HepG2 (cell line): ENCODE results near the gene FBXL20. TPM values are rescaled to one million over a fixed set of nuclear protein-coding genes. Genes with fewer than 3 reads are reported as not detected.

Experiments
- ATAC-seq: fragments of 200-7000 bp; cut with Tn5 transposase; 3 replicates; pipeline ENCODE4 v1.9.1; 2020; ENCODE audit warnings: mild to moderate bottlenecking, moderate library complexity
- BruUV-seq: library from RNA; stranded (reverse); fragments of 400-500 nt; replicated peaks from 2 replicates; lab custom pipeline; 2021; lab: Mats Ljungman, UMichigan
- CTCF ChIA-PET: fragments of 300-600 bp; formaldehyde crosslinking; extraction: SDS; loops from one replicate; lab custom pipeline; 2021; ENCODE audit warnings: low total read pairs, inconsistent platforms, low intra/inter-chr PET ratio; lab: Yijun Ruan, JAX
- POLR2A ChIA-PET: fragments of 350-600 bp; sonication (Branson Sonifier 250); formaldehyde crosslinking; loops from one replicate; lab custom pipeline; 2020; ENCODE audit warnings: antibody characterized with exemption, inconsistent platforms; lab: Yijun Ruan, JAX
- DNase-seq: peaks from one replicate; pipeline ENCODE4 v3.0.0-alpha.2; 2015; ENCODE audit warnings: low spot score
- FAIRE-seq: peaks from 3 replicates; lab custom pipeline; 2011; peaks lifted over from hg19 to GRCh38; lab: Jason Lieb, UNC
- H2AFZ ChIP-seq: one replicate; pipeline ENCODE4 v1.6.1; 2011; ENCODE audit warnings: low read length, inconsistent platforms
- H3K27ac ChIP-seq: fragments of 300-600 bp; 3 replicates; pipeline ENCODE4 v1.8.0; 2011; ENCODE audit warnings: mixed run types, mild to moderate bottlenecking, mixed read lengths, low read length, inconsistent platforms; ENCODE audit not compliant: insufficient read depth; ENCODE audit errors: extremely low read length
- H3K27me3 ChIP-seq, 2 experiments: fragments of 200-600 bp in 1 of 2; 2 replicates in 1 of 2; 3 replicates in 1 of 2; pipeline versions ENCODE4 v1.6.0 to v1.8.0; 2011; ENCODE audit warnings: low read length in 2 of 2, mild to moderate bottlenecking in 2 of 2, moderate library complexity in 2 of 2, inconsistent platforms in 1 of 2; ENCODE audit not compliant: insufficient read depth in 2 of 2, control insufficient read depth in 1 of 2
- H3K36me3 ChIP-seq, 2 experiments: fragments of 200-600 bp in 1 of 2; replicated peaks in 1 of 2; 2 replicates in 1 of 2; 3 replicates in 1 of 2; pipeline versions ENCODE4 v1.5.1 to v1.8.0; 2011; ENCODE audit warnings: low read length in 2 of 2, inconsistent platforms in 1 of 2; ENCODE audit not compliant: insufficient read depth in 2 of 2, control insufficient read depth in 1 of 2
- H3K4me1 ChIP-seq: 2 replicates; pipeline ENCODE4 v1.5.1; 2012; ENCODE audit warnings: low read length, inconsistent platforms; ENCODE audit not compliant: insufficient read depth
- H3K4me2 ChIP-seq: 2 replicates; pipeline ENCODE4 v1.6.0; 2011; ENCODE audit warnings: low read depth, low read length, inconsistent platforms
- H3K4me3 ChIP-seq, 3 experiments: fragments of 200-600 bp in 1 of 3; sonication (generic), shearing (Covaris generic) in 1 of 3; replicated peaks in 1 of 3; 2 replicates each; pipeline ENCODE4 v1.5.1; 2011 to 2016; ENCODE audit warnings: low read length in 3 of 3, inconsistent platforms in 2 of 3, low read depth in 2 of 3, mild to moderate bottlenecking in 2 of 3, control low read depth in 1 of 3, mixed read lengths in 1 of 3; ENCODE audit not compliant: insufficient read depth in 1 of 3
- H3K79me2 ChIP-seq: one replicate; pipeline ENCODE4 v1.6.1; 2011; ENCODE audit warnings: low read length, inconsistent platforms; ENCODE audit not compliant: insufficient read depth
- H3K9ac ChIP-seq: 2 replicates; pipeline ENCODE4 v1.6.0; 2011; ENCODE audit warnings: mild to moderate bottlenecking, low read depth, low read length, inconsistent platforms; ENCODE audit not compliant: insufficient read depth
- H3K9me3 ChIP-seq: 2 replicates; pipeline ENCODE4 v1.5.1; 2012; ENCODE audit warnings: mild to moderate bottlenecking, low read length
- H4K20me1 ChIP-seq: 2 replicates; pipeline ENCODE4 v1.6.0; 2011; ENCODE audit warnings: inconsistent platforms, mild to moderate bottlenecking, low read length, moderate library complexity; ENCODE audit not compliant: insufficient read depth
- BRCA1 ChIP-seq: sonication (generic); formaldehyde crosslinking; IDR thresholded peaks from 2 replicates; pipeline ENCODE4 v1.4.0; 2020; ENCODE audit warnings: missing genetic modification reagents
- CREB1 ChIP-seq, 2 experiments: fragments of 450-650 bp in 1 of 2; IDR thresholded peaks; 2 replicates each; pipeline ENCODE4 v1.6.1; 2016 to 2017; ENCODE audit warnings: control low read depth in 1 of 2, mild to moderate bottlenecking in 1 of 2, missing compliant biosample characterization in 1 of 2, missing genetic modification characterization in 1 of 2
- HHEX ChIP-seq: IDR thresholded peaks from 2 replicates; pipeline ENCODE4 v1.6.1; 2016; ENCODE audit warnings: control low read depth
- HIC2 ChIP-seq: sonication (generic); formaldehyde crosslinking; IDR thresholded peaks from 2 replicates; pipeline ENCODE4 v1.9.0; 2022; ENCODE audit warnings: low read depth, missing genetic modification reagents
- RELA ChIP-seq: sonication (generic); formaldehyde crosslinking; IDR thresholded peaks from 2 replicates; pipeline ENCODE4 v1.4.0; 2020; ENCODE audit warnings: missing genetic modification reagents
- RERE ChIP-seq: IDR thresholded peaks from 2 replicates; pipeline ENCODE4 v1.6.1; 2016; ENCODE audit warnings: low read depth, missing genetic modification reagents, missing compliant biosample characterization
- TCF7L2 ChIP-seq: IDR thresholded peaks from 2 replicates; pipeline ENCODE4 v1.6.1; 2011; ENCODE audit warnings: mild to moderate bottlenecking, low read depth, low read length, moderate library complexity
- ZBTB43 ChIP-seq: sonication (generic); formaldehyde crosslinking; conservative IDR thresholded peaks from 2 replicates; pipeline ENCODE4 v1.4.0; 2020; ENCODE audit warnings: missing genetic modification reagents
- ZBTB7A ChIP-seq: sonication (generic); formaldehyde crosslinking; IDR thresholded peaks from 2 replicates; pipeline ENCODE4 v1.8.0; 2022; ENCODE audit warnings: mild to moderate bottlenecking, missing genetic modification reagents
- ZFP90 ChIP-seq: sonication (generic); formaldehyde crosslinking; IDR thresholded peaks from 2 replicates; pipeline ENCODE4 v1.8.0; 2022; ENCODE audit warnings: missing genetic modification reagents, mild to moderate bottlenecking, inconsistent platforms, borderline replicate concordance
- ZNF24 ChIP-seq: fragments of 450-650 bp; IDR thresholded peaks from 2 replicates; pipeline ENCODE4 v1.6.1; 2017; ENCODE audit warnings: antibody characterized with exemption, mild to moderate bottlenecking
- ZNF451 ChIP-seq: sonication (generic); formaldehyde crosslinking; IDR thresholded peaks from 2 replicates; pipeline ENCODE4 v1.5.0; 2020; ENCODE audit warnings: mild to moderate bottlenecking, missing genetic modification reagents
- ZNF740 ChIP-seq: sonication (generic); formaldehyde crosslinking; IDR thresholded peaks from 2 replicates; pipeline ENCODE4 v1.4.0; 2020; ENCODE audit warnings: missing genetic modification reagents
- ZNF788 ChIP-seq: sonication (generic); formaldehyde crosslinking; IDR thresholded peaks from 2 replicates; pipeline ENCODE4 v1.5.0; 2020; ENCODE audit warnings: mild to moderate bottlenecking, missing genetic modification reagents, borderline replicate concordance
- ZNF800 ChIP-seq: sonication (generic); formaldehyde crosslinking; IDR thresholded peaks from 2 replicates; pipeline ENCODE4 v1.4.0; 2020; ENCODE audit warnings: missing genetic modification reagents
- WGBS: methylation state at CpG from one replicate; pipeline ENCODE4 v1.1.6; 2017; ENCODE audit warnings: low lambda C conversion rate; 5-methylcytosine and 5-hydroxymethylcytosine counted together
- in situ Hi-C: cut with HindIII; loops from 2 replicates; pipeline ENCODE4 v1.10.0; 2017; ENCODE audit warnings: low pct_unique_long_range_greater_than_20kb; ENCODE audit not compliant: extremely low pct_ligation_motif_present
- intact Hi-C: fragments of 100-400 bp; cut with micrococcal nuclease; formaldehyde crosslinking; loops from one replicate; pipeline ENCODE4 v1.10.0; 2022; ENCODE audit not compliant: unreplicated experiment
- polyA plus RNA-seq, 8 experiments: library from polyadenylated mRNA; depleted of rRNA in 3 of 8; stranded (reverse) in 7 of 8; unstranded in 1 of 8; fragments of >200 nt; fragmentation: Illumina TruSeq in 4 of 8; extraction: Trizol in 4 of 8; gene quantifications; 2 replicates each; pipeline versions ENCODE4 v1.2.1 to v1.2.3, GENCODE V29; 2011 to 2016; ENCODE audit warnings: low read depth in 4 of 8, missing spikeins in 1 of 8, mixed read lengths in 1 of 8; ENCODE audit not compliant: insufficient read depth in 1 of 8
- total RNA-seq, 5 experiments: library from RNA; depleted of rRNA; stranded (reverse); fragments of >200 nt; fragmentation: Illumina TruSeq; extraction: Trizol; gene quantifications; 2 replicates each; pipeline ENCODE4 v1.2.3, GENCODE V29; 2016; ENCODE audit warnings: low read depth in 1 of 5

FBXL20 gene
- total and polyA plus RNA-seq, 2 of the 13 experiments (the other 11 are each of a cell fraction or from before 2014, with no cell fraction given) = 10.2 to 10.3 TPM

GRCh38 chr17:39222151-39222550 lies 179.3 kb downstream of the FBXL20 start:
- Histone ChIP-seq H3K79me2 (no peaks in the 10 kb centered on the region), H3K27me3 (peaks cover 25 to 87% of the 10 kb centered on the region in 2 experiments), H3K4me3 (no peak overlapping the region), H3K4me1 (no peaks in the 10 kb centered on the region), H2AFZ (no peak overlapping the region), H4K20me1 (no peaks in the 10 kb centered on the region), H3K9ac (no peak overlapping the region), H3K27ac (no peak overlapping the region), H3K4me2 (no peak overlapping the region), H3K9me3 (no peaks in the 10 kb centered on the region), H3K36me3 (no peaks in the 10 kb centered on the region)
- POLR2A ChIA-PET = no interaction called here
- no TSS peak for BruUV-seq
- DNase-seq (no peak), ATAC-seq (no peak), FAIRE-seq (no peak)
- CTCF ChIA-PET = no interaction called here
- in situ Hi-C loops (no loop called here), intact Hi-C loops (no loop called here)
- WGBS = 14% methylated on average over 6 of the region's 7 CpGs
- TF ChIP-seq ZBTB7A (CRISPR knock-in tag) (no peak), RELA (no peak), ZNF800 (CRISPR knock-in tag) (no peak), BRCA1 (CRISPR knock-in tag) (no peak), ZNF788 (CRISPR knock-in tag) (no peak), ZFP90 (CRISPR knock-in tag) (no peak), RERE (CRISPR knock-in tag) (no peak), CREB1 (IDR thresholded peaks at IDR 0.05) (no peak), CREB1 (CRISPR knock-in tag; IDR thresholded peaks at IDR 0.05) (no peak), ZBTB43 (CRISPR knock-in tag) (no peak), HIC2 (no peak), ZNF451 (no peak), HHEX (no peak), ZNF740 (no peak), TCF7L2 (no peak), ZNF24 (no peak)
